ENCODE results near the gene GHR.

DNA sequence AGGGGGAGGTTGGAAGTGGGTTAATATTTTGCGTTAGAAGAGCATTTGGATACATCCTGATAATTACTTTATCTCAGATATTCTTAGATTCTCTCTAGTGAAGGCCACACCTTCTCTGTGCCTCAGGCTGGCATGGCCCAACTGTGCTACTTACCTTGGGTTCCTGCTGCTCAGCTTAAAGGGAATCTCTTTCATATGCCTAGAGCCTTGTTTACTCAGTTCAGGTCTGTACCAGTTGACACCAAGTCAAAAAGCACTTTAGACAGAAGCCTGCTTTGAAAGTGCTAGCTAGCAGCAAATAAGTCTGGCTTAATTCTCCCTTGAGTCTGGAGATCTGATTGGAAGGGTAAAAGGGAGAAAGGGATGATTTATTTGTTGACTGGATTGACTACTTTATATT lies 74.8 kb downstream of the GHR start:
- TF ChIP-seq, protein P1, sequence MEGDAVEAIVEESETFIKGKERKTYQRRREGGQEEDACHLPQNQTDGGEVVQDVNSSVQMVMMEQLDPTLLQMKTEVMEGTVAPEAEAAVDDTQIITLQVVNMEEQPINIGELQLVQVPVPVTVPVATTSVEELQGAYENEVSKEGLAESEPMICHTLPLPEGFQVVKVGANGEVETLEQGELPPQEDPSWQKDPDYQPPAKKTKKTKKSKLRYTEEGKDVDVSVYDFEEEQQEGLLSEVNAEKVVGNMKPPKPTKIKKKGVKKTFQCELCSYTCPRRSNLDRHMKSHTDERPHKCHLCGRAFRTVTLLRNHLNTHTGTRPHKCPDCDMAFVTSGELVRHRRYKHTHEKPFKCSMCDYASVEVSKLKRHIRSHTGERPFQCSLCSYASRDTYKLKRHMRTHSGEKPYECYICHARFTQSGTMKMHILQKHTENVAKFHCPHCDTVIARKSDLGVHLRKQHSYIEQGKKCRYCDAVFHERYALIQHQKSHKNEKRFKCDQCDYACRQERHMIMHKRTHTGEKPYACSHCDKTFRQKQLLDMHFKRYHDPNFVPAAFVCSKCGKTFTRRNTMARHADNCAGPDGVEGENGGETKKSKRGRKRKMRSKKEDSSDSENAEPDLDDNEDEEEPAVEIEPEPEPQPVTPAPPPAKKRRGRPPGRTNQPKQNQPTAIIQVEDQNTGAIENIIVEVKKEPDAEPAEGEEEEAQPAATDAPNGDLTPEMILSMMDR (IDR thresholded peaks at IDR 0.05 in 4 of 5, conservative IDR thresholded peaks at IDR 0.05 in 1 of 5) = no peak
- no peak for TF ChIP-seq POLR2A (IDR thresholded peaks at IDR 0.05)
